CD8-positive, alpha-beta memory T cell (primary cell): ENCODE results near the gene TNFRSF8. TPM values are rescaled to one million over a fixed set of nuclear protein-coding genes. Genes with fewer than 3 reads are reported as not detected.

Experiments used
- CTCF ChIA-PET: fragments of 350-600 bp; sonication (Branson Sonifier 250); formaldehyde crosslinking; loops from one replicate; lab custom pipeline; 2021; ENCODE audit warnings: antibody characterized with exemption; lab: Charles Lee
- POLR2A ChIA-PET: fragments of 350-600 bp; sonication (Branson Sonifier 250); formaldehyde crosslinking; loops from one replicate; lab custom pipeline; 2021; ENCODE audit warnings: antibody characterized with exemption; lab: Charles Lee
- DNase-seq, 5 donors: peaks; one replicate each; pipeline versions ENCODE4 v3.0.0 to v3.0.0-alpha.2; 2020 to 2022; ENCODE audit warnings: mixed read lengths in 1 of 5
- H3K27ac ChIP-seq: one replicate; pipeline ENCODE4 v1.7.0; 2013; ENCODE audit warnings: low read depth, mild to moderate bottlenecking, low read length, moderate library complexity
- H3K27me3 ChIP-seq: 2 replicates; pipeline ENCODE4 v1.7.0; 2013; ENCODE audit warnings: low read length, mild to moderate bottlenecking; ENCODE audit not compliant: insufficient read depth, poor library complexity, severe bottlenecking
- H3K36me3 ChIP-seq: 2 replicates; pipeline ENCODE4 v1.7.0; 2013; ENCODE audit warnings: mild to moderate bottlenecking, low read length, moderate library complexity; ENCODE audit not compliant: insufficient read depth
- H3K4me1 ChIP-seq: 2 replicates; pipeline ENCODE4 v1.7.0; 2013; ENCODE audit warnings: mild to moderate bottlenecking, low read length, moderate library complexity; ENCODE audit not compliant: insufficient read depth
- H3K4me3 ChIP-seq: 2 replicates; pipeline ENCODE4 v1.7.0; 2013; ENCODE audit warnings: mild to moderate bottlenecking, low read length
- H3K9me3 ChIP-seq: 2 replicates; pipeline ENCODE4 v1.7.0; 2013; ENCODE audit warnings: mild to moderate bottlenecking, low read length
- H3K27ac Mint-ChIP-seq, 8 donors: one replicate each; pipeline ENCODE4 v1.8.0; 2020 to 2021; ENCODE audit warnings: mixed read lengths in 8 of 8, mild to moderate bottlenecking in 6 of 8, inconsistent platforms in 3 of 8, moderate library complexity in 3 of 8
- H3K27me3 Mint-ChIP-seq, 2 donors: one replicate each; pipeline ENCODE4 v1.8.0; 2020 to 2021; ENCODE audit warnings: mixed read lengths in 2 of 2, mild to moderate bottlenecking in 1 of 2, moderate library complexity in 1 of 2
- H3K36me3 Mint-ChIP-seq, 3 donors: one replicate each; pipeline ENCODE4 v1.8.0; 2020 to 2021; ENCODE audit warnings: mixed read lengths in 3 of 3, inconsistent platforms in 1 of 3, mild to moderate bottlenecking in 1 of 3
- H3K4me1 Mint-ChIP-seq, 3 donors: one replicate each; pipeline ENCODE4 v1.8.0; 2020 to 2021; ENCODE audit warnings: mixed read lengths in 3 of 3, inconsistent platforms in 1 of 3, mild to moderate bottlenecking in 1 of 3
- H3K4me3 Mint-ChIP-seq, 7 donors: one replicate each; pipeline ENCODE4 v1.8.0; 2020 to 2021; ENCODE audit warnings: mixed read lengths in 7 of 7, mild to moderate bottlenecking in 6 of 7, moderate library complexity in 4 of 7, inconsistent platforms in 2 of 7
- H3K9me3 Mint-ChIP-seq, 5 donors: one replicate each; pipeline ENCODE4 v1.8.0; 2020 to 2022; ENCODE audit warnings: mixed read lengths in 5 of 5, mild to moderate bottlenecking in 3 of 5, moderate library complexity in 2 of 5, inconsistent platforms in 1 of 5
- polyA plus RNA-seq: library from polyadenylated mRNA; unstranded; fragments of 300-500 nt; fragmentation: Illumina TruSeq; gene quantifications from one replicate; pipeline ENCODE4 v1.2.3, GENCODE V29; 2021
- total RNA-seq, 2 experiments: library from RNA; stranded (reverse); gene quantifications; one replicate each; pipeline ENCODE4 v1.2.3, GENCODE V29; 2021

TNFRSF8 gene
- total and polyA plus RNA-seq, 3 experiments from 2014 or later = 1.5 to 1.9 TPM; not detected in 1

DNA sequence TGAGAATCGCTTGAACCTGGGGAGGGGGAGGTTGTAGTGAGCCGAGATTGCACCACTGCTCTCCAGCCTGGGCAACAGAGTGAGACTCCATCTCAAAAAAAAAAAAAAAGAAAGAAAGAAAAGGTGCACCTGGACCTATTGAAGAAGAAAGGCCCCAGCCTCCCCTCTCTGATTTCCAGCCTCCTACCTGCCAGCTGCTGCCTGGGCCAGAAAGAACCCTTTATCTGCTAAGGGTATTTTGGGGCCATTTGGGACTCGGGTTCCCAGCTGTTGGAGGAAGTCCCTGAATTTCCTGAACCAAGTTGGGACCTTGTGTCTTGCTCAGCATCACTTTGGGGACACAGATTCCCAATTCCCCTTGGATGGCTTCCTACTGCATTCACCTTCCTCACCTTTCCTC lies 3.9 kb upstream of the TNFRSF8 start:
- H3K36me3 ChIP-seq = no peaks in the 10 kb centered on the region
- CTCF ChIA-PET = no interaction called here
- peaks cover 0 to 2% (median 0%) of the 10 kb centered on the region in 5 donors for H3K9me3 Mint-ChIP-seq

DNA sequence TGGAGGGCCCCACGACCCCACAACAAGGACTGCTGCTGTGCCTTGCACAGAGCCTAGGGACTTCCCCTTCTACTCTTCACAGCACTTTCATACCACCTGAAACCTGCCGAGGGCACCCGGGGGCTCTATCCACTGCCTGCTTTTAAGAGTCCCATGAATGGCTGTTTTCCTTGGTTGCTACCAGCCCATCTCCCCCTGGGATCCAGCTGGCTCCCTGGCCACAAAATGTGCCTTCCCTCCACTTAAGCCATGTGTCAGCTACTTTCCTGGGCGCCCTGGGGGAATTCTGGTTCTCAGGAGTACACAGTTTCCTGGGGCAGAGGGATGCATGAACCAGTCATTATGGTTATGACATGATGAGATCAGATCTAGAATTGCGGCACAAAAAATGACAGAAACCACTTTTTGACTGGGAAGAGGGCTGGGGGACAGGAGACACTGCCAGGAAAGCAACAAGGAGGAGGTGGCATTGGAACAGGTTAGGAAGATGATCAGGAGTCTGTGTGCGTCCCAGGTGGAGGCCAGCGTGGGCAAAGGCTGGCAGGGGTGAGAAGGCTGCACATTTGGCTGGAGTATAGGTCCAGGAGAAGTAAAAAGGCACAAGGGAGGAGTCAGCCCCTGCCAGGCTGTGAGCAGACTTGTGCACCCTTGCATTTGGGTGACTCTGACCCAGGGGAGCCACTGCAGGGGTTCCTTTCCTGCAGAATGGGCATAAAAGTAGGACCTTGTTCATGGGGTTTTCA lies 3.2 kb upstream of the TNFRSF8 start:
- DNase-seq = no peak
- Histone ChIP-seq H3K27ac (no peak overlapping the region), H3K27me3 (peaks cover 22% of the 10 kb centered on the region), H3K9me3 (no peaks in the 10 kb centered on the region), H3K36me3 (no peaks in the 10 kb centered on the region), H3K4me3 (no peak overlapping the region), H3K4me1 (peaks cover 19% of the 10 kb centered on the region)
- H3K27me3 Mint-ChIP-seq = peaks cover 36 to 40% of the 10 kb centered on the region in 2 donors
- CTCF ChIA-PET = no interaction called here
- H3K36me3 Mint-ChIP-seq = no peaks in the 10 kb centered on the region
- POLR2A ChIA-PET = no interaction called here
- no peak overlapping the region for H3K4me3 Mint-ChIP-seq
- no peak overlapping the region for H3K27ac Mint-ChIP-seq
- H3K9me3 Mint-ChIP-seq = peaks cover 0 to 2% (median 0%) of the 10 kb centered on the region in 5 donors
- peaks cover 18 to 20% (median 18%) of the 10 kb centered on the region in 3 donors for H3K4me1 Mint-ChIP-seq

More for the DNA sequence above, 3.9 kb upstream of the TNFRSF8 start:
- H3K27me3 Mint-ChIP-seq = peaks cover 30 to 34% of the 10 kb centered on the region in 2 donors
- H3K4me3 ChIP-seq = no peak overlapping the region
- DNase-seq = no peak
- no peaks in the 10 kb centered on the region for H3K9me3 ChIP-seq
- H3K27me3 ChIP-seq = peaks cover 16% of the 10 kb centered on the region
- H3K27ac Mint-ChIP-seq = no peak overlapping the region
- no peak overlapping the region for H3K4me3 Mint-ChIP-seq
- H3K4me1 Mint-ChIP-seq = peaks cover 13% of the 10 kb centered on the region in 3 donors
- no peak overlapping the region for H3K27ac ChIP-seq
- POLR2A ChIA-PET = no interaction called here
- H3K36me3 Mint-ChIP-seq = no peaks in the 10 kb centered on the region
- peaks cover 15% of the 10 kb centered on the region for H3K4me1 ChIP-seq

DNA sequence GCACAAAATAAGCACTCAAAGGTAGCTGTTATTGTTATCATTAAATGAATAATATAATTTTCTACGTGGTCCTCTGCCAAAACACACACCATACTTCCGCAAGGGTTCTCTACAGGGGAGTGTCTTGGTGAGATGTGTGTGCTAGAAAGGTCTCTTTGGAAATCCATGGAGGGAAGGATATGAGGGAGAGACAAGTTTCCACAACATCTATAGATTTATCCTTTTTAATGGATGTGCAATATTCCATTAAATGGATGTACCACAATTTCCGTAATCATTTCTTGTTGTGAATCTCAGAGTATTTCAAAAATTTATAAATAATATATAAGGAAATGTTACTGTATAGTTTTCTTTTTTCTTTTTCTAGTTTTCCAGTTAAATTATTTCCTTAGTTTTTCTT lies 2.6 kb upstream of the TNFRSF8 start:
- H3K4me1 Mint-ChIP-seq = peaks cover 18 to 21% (median 20%) of the 10 kb centered on the region in 3 donors

DNA sequence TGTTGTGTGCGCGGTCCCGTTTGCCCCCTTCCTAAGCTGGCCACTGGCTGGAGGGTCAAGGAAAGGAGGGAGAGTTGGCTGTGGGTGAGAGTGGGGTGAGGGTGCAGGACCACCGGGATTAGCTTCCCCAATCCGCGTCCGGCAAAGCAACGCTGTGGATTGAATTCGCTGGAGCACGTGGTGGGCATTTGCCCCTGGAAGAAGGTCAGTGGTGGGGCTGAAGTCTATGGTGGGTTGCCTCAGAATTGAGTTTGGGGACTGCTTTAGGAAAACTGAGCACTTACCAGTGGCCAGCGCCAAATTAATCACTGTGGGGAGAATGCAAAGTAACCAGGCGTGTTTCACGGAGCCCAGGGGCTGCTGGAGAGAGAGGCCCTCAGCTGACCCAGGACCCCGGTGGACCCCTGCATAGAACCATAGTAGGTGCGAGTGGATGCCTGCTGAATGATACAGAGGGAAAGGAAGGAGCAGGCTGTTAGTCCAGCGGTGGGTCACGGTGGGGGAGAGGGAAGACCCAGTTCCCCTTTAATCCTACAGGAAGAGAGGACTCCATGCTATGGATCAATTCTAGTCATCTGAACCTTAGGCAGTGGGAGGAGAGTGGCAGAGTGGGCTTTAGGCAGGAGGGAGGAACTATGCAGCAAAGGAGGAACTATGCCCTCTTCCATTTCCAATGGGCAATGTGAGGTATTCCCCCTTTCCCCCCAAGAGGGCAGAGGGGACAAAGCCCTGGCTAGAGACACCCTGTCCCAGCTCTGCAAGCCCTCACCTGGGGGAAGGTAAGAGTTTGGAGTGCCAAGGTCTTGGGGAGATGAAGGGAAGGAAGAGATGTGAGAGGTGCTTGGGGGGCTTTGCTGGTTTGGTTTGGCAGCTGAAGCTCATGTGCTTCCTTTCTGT lies 1.2 kb downstream of the TNFRSF8 start:
- Mint-ChIP-seq H3K4me3 (peak overlapping the region; percentile 2 to 67 (median 65)), H3K36me3 (no peaks in the 10 kb centered on the region), H3K4me1 (peaks cover 38 to 49% (median 49%) of the 10 kb centered on the region in 3 donors), H3K27ac (peak overlapping the region in 1 of 8 donors; percentile 40), H3K9me3 (peaks cover 0 to 2% (median 0%) of the 10 kb centered on the region in 5 donors), H3K27me3 (peaks cover 62 to 64% of the 10 kb centered on the region in 2 donors)
- peaks cover 32% of the 10 kb centered on the region for H3K27me3 ChIP-seq
- ChIA-PET CTCF (interaction anchor here (0.7 to 1.1 kb wide), 3 partner anchors 24 to 375 kb away, joined by 3 read pairs; no protein-coding TSS in a partner anchor), POLR2A (interaction anchor here (0.6 kb wide), 1 partner anchor 15 kb away, joined by 6 read pairs; no protein-coding TSS in a partner anchor)
- H3K4me3 ChIP-seq = no peak overlapping the region
- H3K36me3 ChIP-seq = no peaks in the 10 kb centered on the region
- no peaks in the 10 kb centered on the region for H3K9me3 ChIP-seq
- DNase-seq = no peak
- H3K27ac ChIP-seq = peak overlapping the region; percentile 22
- peaks cover 35% of the 10 kb centered on the region for H3K4me1 ChIP-seq

More for the DNA sequence above, 2.6 kb upstream of the TNFRSF8 start:
- Histone ChIP-seq H3K4me3 (no peak overlapping the region), H3K27ac (no peak overlapping the region), H3K4me1 (peaks cover 21% of the 10 kb centered on the region), H3K36me3 (no peaks in the 10 kb centered on the region), H3K27me3 (peaks cover 22% of the 10 kb centered on the region), H3K9me3 (no peaks in the 10 kb centered on the region)
- ChIA-PET CTCF (no interaction called here), POLR2A (no interaction called here)
- Mint-ChIP-seq H3K27ac (no peak overlapping the region), H3K4me3 (no peak overlapping the region), H3K36me3 (no peaks in the 10 kb centered on the region), H3K27me3 (peaks cover 38 to 42% of the 10 kb centered on the region in 2 donors), H3K9me3 (peaks cover 0 to 2% (median 0%) of the 10 kb centered on the region in 5 donors)
- DNase-seq = no peak

DNA sequence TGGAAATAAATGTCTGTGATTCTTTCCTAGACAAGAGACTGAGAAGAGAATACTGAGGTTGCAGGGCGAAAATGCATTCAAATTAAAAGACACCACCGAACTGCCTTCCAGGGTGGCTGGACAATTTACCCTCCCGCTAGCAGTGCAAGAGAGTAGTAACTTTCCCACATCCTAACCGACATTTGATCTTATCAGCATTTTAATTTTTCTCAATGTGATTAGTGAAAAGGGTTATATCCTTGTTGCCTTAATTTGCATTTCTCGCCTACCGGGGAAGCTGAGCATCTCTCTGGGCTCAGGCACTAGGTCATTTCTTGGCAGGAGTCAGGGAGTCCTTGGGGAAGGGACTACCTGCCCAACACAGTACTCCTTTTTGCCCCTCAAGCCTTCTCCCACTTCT lies 2.8 kb downstream of the TNFRSF8 start:
- Mint-ChIP-seq H3K27me3 (peaks cover 61 to 68% of the 10 kb centered on the region in 2 donors), H3K4me1 (peaks cover 45 to 64% (median 63%) of the 10 kb centered on the region in 3 donors), H3K9me3 (peaks cover 0 to 2% (median 0%) of the 10 kb centered on the region in 5 donors), H3K36me3 (no peaks in the 10 kb centered on the region), H3K4me3 (peak overlapping the region; percentile 2 to 67 (median 50)), H3K27ac (peak overlapping the region in 1 of 8 donors; percentile 32)
- peak in 1 of 5 donors; percentile 23 for DNase-seq
- CTCF ChIA-PET = no interaction called here
- H3K27ac ChIP-seq = no peak overlapping the region
- H3K4me1 ChIP-seq = peaks cover 38% of the 10 kb centered on the region
- POLR2A ChIA-PET = interaction anchor here (0.7 kb wide), 1 partner anchor 47 kb away, joined by 4 read pairs; no protein-coding TSS in a partner anchor
- no peaks in the 10 kb centered on the region for H3K9me3 ChIP-seq
- H3K4me3 ChIP-seq = no peak overlapping the region
- H3K27me3 ChIP-seq = peaks cover 32% of the 10 kb centered on the region
- H3K36me3 ChIP-seq = no peaks in the 10 kb centered on the region

DNA sequence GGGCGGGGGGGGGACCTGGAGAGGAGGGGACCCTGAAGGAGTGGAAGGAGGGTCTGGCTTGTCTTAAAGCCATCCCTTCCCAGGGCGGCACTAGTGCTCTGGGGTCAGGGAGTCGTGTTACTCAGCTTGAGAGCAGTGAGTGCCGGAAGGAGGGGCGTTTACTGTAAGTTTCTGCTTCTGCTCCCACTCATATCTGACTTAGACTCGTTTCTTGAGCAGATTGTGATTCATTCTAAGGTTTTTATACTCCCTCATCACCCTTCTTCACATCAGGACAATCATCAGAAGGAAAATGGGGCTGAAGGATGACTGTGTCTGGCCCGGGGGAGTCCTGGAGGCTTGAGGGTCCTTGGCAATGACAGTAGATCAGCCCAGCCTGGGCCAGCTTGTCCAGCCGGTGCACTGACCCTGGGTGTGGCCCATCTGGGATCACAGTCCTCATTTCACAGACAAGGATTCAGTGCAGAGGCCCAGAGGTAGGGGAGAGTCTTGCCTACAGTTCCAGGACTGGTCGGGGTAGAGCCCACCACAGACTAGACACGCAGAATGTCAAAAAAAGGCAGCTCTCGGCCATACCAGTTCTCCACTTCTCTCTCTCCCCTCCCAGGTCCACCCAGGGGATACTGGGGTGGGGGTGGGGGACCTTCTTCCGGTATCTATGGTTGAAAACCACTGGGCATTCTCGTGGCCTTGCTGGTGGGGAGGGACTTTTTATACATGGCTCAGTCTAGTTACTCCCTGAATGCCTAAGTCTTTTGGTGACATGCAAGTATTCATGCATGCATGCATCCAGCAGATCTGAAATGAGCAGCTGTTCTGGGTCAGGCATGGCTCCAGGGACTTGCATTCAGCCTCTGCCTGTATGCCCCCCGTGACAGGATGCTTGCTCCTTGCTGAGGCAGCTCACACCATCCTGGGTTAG lies 5.1 kb downstream of the TNFRSF8 start:
- Mint-ChIP-seq H3K27ac (peak overlapping the region in 3 of 8 donors; percentile 23 to 45 (median 42)), H3K4me1 (peaks cover 41 to 59% (median 58%) of the 10 kb centered on the region in 3 donors), H3K27me3 (peaks cover 50 to 63% of the 10 kb centered on the region in 2 donors), H3K9me3 (peaks cover 0 to under 1% (median 0%) of the 10 kb centered on the region in 5 donors), H3K4me3 (peak overlapping the region in 6 of 7 donors; percentile 39 to 85 (median 48)), H3K36me3 (no peaks in the 10 kb centered on the region)
- H3K27me3 ChIP-seq = peaks cover 27% of the 10 kb centered on the region
- H3K4me3 ChIP-seq = no peak overlapping the region
- CTCF ChIA-PET = interaction anchor here (1.5 kb wide), 1 partner anchor 11 kb away, joined by 4 read pairs; no protein-coding TSS in a partner anchor
- H3K4me1 ChIP-seq = peaks cover 33% of the 10 kb centered on the region
- no peaks in the 10 kb centered on the region for H3K9me3 ChIP-seq
- no peaks in the 10 kb centered on the region for H3K36me3 ChIP-seq
- peak overlapping the region; percentile 52 for H3K27ac ChIP-seq
- DNase-seq = peak in 3 of 5 donors; percentile 14 to 54 (median 19)
- POLR2A ChIA-PET = no interaction called here

DNA sequence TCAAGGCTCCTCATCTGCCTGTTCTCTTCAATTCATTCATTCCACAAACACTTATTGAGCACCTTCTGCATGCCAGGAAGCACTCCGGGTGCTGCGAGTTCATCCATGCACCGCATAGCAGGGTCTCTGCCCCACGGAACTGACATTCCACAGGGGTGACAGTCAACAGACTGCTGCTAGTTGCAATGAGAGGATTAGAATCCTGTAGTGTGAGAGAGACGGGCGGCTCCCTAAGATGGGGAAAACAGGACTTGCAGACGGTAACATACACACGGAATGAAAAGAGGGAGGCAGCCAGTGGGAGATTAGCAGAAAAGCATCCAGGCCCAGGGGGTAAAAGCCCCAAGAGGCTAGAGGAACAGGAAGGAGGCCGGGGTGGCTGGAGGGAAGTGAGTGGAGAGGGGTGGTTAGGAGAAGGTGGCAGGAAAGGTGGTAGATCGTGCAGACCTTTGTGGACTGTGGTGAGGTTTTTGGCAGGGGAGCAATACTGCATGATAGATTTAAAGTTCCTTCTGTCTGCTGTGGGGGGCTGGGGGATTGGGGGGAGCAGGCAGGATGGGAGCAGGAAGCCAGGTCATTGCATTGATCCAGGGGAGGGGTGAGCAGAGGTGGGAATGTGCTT lies 6.6 kb downstream of the TNFRSF8 start:
- peaks cover 18% of the 10 kb centered on the region for H3K4me1 ChIP-seq
- H3K4me3 Mint-ChIP-seq = peak overlapping the region in 5 of 7 donors; percentile 1 to 29 (median 8)
- POLR2A ChIA-PET = no interaction called here
- H3K27me3 ChIP-seq = peaks cover 11% of the 10 kb centered on the region
- no peak for DNase-seq
- peaks cover 40 to 49% of the 10 kb centered on the region in 2 donors for H3K27me3 Mint-ChIP-seq
- no peak overlapping the region for H3K27ac ChIP-seq
- no peak overlapping the region for H3K4me3 ChIP-seq
- no peaks in the 10 kb centered on the region for H3K36me3 Mint-ChIP-seq
- H3K27ac Mint-ChIP-seq = peak overlapping the region in 2 of 8 donors; percentile 25 to 84
- CTCF ChIA-PET = no interaction called here
- no peaks in the 10 kb centered on the region for H3K9me3 ChIP-seq
- no peaks in the 10 kb centered on the region for H3K36me3 ChIP-seq
- peaks cover 28 to 46% (median 45%) of the 10 kb centered on the region in 3 donors for H3K4me1 Mint-ChIP-seq
- no peaks in the 10 kb centered on the region for H3K9me3 Mint-ChIP-seq
